Measurements from ENCODE around the gene ITGBL1.

ITGBL1 gene, protein sequence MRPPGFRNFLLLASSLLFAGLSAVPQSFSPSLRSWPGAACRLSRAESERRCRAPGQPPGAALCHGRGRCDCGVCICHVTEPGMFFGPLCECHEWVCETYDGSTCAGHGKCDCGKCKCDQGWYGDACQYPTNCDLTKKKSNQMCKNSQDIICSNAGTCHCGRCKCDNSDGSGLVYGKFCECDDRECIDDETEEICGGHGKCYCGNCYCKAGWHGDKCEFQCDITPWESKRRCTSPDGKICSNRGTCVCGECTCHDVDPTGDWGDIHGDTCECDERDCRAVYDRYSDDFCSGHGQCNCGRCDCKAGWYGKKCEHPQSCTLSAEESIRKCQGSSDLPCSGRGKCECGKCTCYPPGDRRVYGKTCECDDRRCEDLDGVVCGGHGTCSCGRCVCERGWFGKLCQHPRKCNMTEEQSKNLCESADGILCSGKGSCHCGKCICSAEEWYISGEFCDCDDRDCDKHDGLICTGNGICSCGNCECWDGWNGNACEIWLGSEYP

DNA sequence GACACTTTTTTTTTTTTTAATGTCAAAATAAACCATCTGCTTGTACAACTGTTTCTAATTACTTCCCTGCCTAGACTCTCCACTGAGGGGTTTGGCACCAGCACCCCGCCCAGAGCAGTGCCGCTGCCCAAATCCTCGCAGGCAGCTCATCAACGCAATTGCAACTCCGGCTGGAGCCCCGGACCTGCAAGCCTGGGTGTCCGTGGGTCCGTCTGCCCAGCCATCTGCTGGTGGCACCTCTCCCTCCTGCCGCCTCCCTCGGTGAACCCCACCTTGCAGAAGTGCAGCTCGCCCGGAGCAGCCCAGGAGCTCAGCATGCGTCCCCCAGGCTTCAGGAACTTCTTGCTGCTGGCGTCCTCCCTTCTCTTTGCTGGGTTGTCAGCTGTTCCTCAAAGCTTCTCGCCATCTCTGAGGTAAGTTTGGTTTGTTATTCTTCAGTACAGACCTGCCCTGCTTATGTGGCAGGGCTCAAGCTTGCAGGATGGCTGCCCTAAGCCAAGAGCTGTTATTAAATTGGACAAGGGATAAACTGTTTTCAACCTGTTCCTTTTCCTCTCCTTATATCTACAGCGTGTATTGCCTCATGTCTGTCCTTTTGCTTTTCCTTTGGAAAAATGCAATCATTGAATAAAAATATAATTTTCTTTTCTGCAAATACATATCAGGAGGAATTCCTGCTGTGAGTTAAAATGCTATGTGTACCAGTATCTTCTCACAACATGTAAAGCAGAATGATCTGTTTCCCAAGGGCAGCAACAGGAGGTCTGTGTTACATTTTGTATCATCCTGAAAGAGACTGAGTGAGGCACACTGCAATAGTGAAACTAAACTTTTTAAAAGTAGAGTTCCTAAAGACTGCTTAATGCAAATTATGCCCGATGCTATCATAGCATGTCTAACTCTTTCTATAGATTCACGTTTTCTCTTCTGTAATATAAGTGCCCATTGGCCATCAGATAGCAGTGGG lies at the start of gene ITGBL1:
Gene ITGBL1 (plus strand): TSS at position 157 of the 967 bp plus-strand sequence. CDS start 159 bp downstream, at position 316.
- DNase-seq (ENCODE audit: low read depth) = peak; percentile 64

DNA sequence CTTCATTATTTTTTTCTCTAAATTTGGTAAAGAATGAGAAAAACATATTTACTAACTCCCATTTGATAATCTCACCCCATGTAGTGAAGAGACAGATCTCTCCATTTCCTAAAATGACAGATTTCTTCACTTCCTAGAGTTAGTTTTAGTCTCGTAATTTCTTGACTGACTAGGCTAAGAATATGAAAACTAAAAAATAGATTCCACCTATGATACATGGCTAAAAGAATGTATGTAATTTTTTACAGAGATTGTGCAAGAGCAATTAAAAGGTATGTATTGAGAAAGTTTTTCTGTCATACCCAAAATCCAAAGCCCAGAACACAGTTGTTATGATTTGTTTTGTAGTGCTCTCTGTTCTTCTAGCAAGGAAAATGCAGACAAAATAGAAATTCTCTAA lies 45.7 kb upstream of the ITGBL1 start:
- DNase-seq (ENCODE audit: low read depth) = peak; percentile 46

DNA sequence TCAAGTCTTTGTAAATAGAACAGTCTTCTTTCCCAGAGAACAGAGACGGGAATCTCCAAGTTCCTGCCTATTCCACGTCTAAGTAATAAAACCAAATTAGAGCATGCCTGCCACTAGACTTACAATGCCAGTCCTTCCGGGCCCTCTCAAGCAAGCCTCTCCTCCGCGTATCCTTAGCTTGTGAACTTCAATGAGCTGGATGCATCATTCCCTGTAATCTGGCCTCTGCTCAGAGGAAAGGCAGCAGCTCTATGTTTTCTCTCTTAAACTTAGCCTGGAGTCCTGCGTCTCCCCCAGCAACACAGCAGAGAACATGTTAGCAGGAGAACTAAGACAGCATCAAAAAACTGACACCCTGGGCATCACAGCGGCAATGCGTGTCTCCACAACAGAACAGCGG lies 44.3 kb upstream of the ITGBL1 start:
- peak; percentile 27 for DNase-seq (ENCODE audit: low read depth)

DNA sequence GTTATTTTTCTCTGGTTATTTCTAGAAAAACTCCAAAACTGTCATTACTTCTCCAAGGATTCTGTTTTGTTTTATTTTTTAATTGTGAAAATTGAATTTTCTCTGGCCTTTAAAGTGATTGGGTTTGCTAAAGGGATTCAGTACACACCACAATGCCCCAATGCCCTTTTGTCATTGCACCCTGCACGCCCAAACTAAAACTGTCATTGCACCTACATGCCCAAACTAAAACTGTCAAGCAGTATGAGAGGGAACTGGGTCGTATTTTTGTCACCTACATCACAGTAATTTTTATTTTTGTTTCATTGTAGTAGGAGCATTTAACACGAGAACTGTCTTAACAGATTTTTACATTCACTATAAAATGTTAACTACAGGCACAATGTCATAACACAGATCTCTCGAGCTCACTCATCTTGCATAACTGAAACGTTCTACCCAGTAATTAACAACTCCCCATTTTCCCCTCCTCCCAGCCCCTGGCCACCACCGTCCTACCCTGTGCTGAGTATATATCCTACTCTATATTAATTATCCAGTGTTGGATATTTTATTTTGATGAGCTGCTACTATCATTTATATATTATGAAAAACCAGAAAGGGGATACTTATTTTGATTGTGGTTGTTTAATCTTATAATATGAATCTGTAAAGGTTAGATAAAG lies 43.4 kb upstream of the ITGBL1 start:
- no peak for DNase-seq (ENCODE audit: low read depth)

DNA sequence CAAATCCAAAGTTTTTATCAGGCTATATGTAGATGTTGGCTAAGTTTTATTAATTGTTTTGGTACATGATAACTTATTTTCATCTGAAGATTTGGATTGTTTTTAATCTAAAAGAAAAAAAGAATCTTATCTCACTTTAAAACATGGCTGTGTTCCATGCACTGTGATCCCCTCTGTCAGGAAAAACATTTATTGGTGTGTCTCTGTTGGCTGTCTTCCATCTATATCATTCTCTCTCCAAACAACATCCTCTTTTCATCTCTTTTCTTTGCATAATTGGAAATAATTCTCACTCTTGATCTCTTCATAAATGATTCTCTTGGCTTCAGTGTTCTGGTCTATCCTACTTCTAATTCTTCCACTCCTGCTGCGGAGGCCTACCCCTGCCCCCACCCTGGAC lies 40.4 kb upstream of the ITGBL1 start:
- no peak for DNase-seq (ENCODE audit: low read depth)

DNA sequence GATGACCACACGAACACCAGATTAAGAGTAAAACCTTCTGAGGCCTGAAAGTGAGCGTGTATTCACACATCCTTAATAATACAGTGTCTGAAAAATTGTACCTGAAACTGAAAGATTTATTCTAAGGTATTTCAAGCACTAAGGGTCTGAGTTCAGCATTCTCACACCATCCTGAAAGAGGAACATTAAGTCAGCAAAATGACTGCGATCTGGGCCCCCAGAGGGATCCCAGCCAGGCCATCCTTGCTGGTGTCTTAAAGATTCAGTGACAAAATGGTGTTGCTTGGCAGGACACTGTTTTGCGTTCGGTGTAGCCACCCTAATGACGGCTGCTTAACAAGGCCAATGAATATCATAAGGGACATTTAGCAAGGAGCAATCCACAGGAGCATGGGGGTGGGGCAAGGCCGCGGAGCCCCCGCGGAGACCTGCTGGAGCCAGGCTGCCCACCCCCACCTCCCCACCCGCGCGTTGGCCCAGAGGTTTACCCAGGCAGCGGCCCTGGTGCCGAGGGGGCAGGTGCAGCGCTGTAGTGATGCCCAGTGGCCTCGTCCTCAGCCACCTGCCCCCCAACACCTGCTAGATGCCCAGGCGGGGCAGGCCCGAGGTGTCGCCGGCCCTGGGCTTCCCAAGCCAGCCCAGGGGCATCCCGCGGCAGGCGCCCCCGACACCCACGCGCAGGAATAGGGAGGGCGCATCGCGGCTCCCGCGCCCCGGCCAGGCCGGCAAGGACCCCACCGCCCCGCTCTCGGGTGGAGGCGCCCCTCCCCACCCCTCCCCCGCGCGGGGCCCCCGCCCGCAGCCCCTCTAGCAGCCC lies 36.9 kb upstream of the ITGBL1 start:
- DNase-seq (ENCODE audit: low read depth) = peak; percentile 5

DNA sequence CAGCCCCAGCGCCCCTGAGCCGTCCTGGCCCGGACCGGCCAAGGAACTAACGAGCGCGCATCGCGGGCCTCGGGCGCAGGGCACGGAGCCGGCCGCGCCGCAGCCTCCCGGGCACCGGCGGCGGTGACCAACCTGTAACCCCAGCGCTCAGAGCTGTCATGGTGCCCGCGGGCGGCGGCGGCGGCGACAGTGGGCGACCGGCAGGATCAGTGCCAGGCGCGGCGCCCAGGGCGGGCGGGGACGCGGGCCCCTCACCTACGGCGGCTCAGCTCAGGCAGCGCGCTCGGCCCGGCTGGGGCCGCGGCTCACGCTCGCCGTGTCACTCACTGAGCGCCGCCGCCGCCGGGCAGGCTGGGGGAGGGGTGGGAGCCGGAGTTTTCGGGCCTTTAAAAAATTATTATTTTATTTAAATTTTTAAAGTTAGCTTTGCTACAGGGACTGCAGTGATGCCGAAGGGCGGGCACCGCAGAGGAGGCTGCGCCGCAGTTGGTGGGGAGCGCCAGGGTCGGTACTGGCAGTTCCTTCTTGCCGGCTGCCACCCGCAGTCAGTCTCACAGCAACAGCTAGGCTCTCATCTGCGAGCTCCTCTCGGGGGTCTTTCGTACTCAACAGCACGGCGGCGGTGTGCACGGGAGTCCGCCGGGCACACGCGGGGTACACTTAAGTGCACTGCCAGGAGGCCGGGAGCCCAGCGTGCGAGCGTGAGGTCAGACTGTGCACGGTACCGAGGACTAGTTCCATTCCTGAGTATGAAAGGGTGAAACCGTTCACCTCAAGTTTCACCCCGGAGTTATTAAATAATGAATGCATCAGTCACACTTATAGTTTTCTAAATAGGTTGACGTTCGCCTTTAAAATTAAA lies 36.1 kb upstream of the ITGBL1 start, which contains the start of gene NALCN:
Gene NALCN (minus strand): TSS at position 328 of the 862 bp plus-strand sequence. CDS start 17,382 bp downstream, outside the sequence.
- peak; percentile 52 for DNase-seq (ENCODE audit: low read depth)

DNA sequence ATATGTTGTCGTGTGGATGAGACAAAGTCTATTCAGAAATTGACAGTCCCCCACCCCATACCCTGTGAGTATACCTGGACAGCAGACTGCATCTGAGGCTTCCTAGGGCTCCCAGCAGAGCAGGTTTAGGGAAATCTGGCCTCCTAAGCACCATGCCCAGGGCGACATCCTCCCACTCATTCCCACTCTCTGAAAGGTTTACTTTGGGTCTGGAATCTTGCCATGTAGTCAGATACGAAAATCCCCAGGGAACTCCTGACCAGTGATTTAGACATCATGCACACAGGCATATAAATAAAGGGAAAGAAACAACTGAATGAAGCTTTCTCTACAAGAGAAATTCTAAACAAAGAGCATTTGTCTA lies 35.5 kb upstream of the ITGBL1 start:
- DNase-seq (ENCODE audit: low read depth) = peak; percentile 78

DNA sequence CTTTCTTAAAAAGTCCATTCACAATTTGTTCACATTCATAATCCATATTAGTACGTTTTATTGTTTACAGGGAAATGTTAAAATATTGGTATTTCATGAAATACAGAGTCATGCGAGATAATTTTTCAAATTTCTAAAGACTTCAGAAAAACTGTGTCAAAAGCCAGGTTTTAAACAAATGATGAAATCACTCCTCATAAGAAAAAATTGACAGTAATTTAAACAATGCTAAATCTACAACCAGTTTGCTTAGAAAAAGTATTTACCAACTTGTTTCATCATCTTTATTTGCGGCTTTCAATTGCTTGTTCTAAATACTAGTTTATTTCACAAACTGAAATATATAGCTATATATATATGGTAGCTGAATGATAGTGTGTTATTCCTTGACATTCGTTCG lies 35.0 kb upstream of the ITGBL1 start:
- DNase-seq (ENCODE audit: low read depth) = no peak

DNA sequence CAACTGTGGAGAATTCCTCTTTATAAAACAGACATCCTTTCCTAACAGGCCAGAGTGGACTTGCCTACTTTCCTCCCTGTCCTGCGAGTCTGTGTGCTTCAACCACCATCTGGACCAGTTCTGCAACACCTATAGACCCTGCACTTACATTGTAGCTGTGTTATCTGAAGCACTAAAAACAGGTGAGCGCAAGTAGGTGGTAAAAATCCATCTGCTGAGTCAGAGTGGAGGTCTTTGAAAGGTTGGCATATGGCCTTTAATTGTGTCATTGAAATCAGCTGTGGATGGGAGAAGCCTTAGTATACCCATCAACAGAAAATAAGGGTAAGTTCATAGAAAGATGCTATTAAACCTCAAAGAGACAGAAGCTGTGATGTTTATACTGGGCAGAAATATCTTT lies 28.6 kb upstream of the ITGBL1 start:
- DNase-seq (ENCODE audit: low read depth) = no peak

DNA sequence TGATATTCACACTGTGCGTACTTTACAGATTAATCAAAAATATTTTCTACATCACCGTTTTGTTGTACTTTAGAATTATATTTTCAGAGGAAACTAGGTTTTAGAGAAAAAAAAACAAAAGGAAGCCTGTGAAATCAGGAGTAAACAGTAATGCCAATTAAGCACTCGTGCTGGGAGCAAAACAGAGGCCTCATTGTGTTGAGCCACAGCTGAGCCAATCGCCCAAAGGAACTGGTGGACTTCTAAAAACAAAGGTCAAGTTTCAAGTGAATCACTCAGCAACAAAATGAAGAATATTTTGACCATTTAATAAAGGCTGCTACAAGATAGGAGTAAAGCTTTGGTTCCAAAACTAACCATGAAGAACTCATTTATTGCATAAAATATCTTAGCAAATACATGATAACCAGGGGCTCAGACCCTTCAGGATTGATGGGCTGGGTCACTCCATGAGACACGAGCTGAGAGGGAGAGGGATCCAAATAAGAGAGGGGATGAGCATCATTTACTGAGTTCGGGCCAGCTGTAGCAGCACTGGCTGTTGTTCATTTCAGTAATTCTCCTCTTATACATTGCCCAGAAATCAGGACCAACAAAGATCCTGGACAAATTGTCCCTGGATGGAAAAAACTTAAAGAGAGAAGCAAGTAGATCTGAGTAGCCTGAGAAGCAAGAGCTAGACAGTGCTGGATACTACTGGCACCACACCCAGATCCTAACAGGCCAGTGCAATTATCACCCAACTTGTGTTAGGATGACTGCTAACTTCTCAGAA lies 27.9 kb upstream of the ITGBL1 start:
- DNase-seq (ENCODE audit: low read depth) = peak; percentile 46

DNA sequence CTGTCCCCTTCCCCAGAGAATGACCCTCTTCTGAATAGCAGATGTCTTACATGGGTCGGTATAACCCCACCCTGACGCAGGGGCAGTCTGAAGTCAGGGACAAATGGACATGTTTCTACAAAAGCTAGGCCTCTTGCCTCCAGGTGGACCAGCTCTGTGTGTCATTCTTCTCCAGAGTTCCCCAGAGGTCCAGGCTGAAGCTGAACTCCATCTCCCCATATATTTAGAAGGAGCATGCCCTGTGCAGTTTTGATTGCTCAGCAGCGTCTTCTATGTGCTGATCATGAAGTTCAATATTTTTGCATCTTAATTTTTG lies 27.4 kb upstream of the ITGBL1 start:
- DNase-seq (ENCODE audit: low read depth) = no peak

DNA sequence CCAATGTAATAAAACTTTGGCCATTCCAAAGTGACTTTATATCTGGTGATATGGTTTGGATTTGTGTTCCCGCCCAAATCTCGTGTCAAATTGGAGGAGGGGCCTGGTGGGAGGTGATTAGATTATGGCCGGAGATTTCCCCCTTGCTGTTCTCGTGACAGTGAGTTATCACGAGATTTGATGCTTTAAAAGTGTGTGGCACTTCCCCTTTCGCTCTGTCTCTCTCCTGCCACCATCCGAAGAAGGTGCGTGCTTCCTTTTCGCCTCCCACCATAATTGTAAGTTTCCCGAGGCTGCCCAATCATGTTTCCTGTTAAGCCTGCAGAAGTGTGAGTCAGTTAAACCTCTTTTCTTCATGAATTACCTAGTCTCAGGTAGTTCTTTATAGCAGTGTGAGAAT lies 26.9 kb upstream of the ITGBL1 start:
- no peak for DNase-seq (ENCODE audit: low read depth)

DNA sequence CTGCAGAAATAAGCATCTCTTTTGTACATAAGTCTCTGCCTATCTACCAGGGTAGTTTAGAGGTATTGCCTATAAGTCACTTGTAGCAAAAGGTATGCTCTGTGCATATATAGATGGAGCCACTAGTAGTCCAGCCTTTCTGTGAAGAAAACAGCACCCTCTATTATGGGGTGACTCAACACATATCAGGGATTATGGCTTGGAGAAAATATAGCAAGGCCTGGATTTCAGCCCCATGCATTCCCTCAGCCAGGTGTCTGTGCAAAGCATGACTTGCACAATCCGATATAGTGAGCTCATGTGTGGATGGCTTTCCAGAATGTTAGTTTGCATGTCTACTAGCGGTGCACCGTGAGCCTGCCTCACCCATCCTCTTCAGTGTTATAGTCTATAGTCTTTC lies 22.7 kb upstream of the ITGBL1 start:
- no peak for DNase-seq (ENCODE audit: low read depth)

DNA sequence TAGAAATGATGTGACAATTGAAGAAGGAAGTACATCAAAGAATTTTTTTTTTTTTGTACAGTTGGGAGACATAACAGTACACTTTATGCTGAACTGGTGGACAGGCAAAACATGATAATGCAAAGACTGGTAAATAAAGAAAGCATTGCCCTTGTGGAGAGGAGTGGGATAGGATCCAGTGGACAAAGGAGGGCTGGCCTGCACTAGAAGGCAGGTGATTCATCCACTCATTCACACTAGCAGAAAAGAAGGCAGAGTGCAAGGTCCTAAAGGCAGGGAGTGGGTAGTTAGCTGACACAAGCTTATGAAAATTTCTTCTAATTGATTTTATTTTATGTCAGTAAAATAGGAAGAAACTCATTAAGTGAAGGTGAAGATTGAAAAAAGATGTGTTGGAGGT lies 18.6 kb upstream of the ITGBL1 start:
- peak; percentile 40 for DNase-seq (ENCODE audit: low read depth)

DNA sequence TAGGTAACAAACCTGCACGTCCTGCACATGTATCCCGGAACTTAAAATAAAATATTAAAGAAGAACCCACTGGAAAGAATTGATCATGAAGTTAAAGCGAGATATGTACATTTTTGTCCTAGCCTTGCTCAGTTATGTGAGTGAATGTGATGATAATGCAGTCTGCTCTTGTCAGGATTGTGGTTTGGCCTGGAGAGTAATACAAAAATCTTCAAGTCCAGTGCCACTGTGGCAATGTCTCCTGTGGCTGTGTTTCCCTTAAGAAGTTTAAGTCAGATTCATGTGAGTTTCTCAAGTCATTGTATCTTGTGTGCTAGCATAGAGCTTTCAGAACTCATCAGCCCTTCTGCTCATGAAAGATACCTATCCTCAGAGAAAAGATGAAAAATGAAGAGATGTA lies 18.0 kb upstream of the ITGBL1 start:
- no peak for DNase-seq (ENCODE audit: low read depth)

DNA sequence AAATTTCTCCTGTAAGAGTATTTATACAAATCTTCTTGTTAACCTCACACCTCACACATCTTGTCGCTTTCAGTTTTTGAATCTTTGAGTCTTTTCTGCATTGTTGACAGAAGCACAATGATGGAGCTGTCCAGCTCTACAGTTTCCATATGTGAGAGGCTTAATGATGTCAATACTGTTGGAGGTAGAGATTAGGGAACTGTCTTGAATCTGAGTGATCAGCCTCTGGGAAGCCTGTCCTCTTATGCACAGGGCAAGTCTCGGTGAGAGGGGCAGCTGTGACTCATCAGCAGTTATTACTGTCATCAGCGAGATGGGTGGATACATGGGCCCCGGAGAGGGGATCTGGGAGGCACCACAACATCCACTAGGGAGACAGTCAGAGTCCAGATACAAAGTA lies 4.6 kb upstream of the ITGBL1 start:
- peak; percentile 70 for DNase-seq (ENCODE audit: low read depth)

DNA sequence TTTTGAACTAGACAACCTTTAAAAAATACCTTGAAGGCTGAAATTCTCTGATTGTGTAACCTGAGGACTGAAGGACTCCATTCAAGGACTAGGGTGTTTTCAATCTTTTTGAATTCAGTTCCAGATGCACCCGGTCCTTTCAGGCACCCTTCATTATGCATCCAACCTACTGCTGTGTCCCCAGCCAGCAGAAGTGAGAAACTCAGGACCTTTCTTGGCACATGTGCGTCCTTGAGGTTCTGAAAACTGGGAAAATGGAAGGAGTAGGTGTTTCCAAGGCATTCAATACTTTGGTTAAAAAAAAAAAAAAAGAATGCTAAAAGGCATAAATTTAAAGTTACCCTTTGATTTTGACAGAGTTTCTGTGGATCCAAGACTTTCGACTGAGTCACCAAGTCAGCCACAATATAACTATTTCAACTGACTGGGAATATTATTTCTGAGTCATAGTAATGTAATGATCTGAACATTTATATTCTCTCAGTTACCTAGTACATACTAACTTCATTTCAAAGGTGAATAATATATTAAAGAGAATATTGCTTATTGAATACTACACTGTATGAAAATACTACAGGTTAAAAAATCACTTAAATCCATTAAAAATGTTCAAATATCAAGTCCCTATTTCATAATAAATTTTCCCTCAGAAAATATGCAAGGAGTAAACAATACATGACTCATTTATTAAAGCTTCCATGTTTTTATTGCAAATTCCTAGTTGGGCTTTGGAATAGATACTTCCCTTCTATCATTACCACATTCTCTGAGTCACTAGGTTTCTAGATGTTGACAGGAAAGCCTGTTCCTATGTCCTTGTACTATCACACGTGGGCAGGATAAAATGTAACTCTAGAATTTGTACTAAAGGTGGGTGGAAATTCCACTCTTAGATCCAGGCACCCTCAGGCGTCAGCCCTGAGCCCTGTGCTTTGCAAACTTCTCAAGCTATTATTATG lies 2.4 kb upstream of the ITGBL1 start:
- peak; percentile 98 for DNase-seq (ENCODE audit: low read depth)

DNA sequence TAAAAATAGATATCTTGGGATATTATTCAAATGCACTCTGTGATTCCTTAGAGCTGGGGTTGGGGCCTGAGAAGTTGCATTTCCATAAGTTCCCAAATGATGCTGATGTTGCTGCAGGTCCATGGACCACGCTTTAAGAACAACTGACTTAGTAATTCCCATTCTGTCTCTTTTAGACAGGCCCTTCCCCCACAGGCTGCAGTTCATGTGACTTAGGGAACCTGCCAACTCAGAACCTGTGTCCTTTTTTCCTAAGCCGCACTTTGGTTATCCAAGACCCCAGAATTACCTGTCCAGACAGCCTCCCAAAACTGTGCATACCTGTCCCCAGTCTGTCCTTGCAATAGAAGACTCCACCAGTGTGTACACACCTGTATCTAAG lies 1.7 kb upstream of the ITGBL1 start:
- no peak for DNase-seq (ENCODE audit: low read depth)
